SK-N-SH treated with all-trans-retinoic acid at 6 μM for 48 hours (cell line): ENCODE measurements around the gene TMEM41A.

ENCODE experiments used
- ATAC-seq: fragments of 200-7000 bp; cut with Tn5 transposase; 3 replicates; pipeline ENCODE4 v1.9.1; 2020; ENCODE audit warnings: mild to moderate bottlenecking, moderate library complexity
- ARNTL ChIP-seq: fragments of 450-650 bp; formaldehyde crosslinking; IDR thresholded peaks from 2 replicates; pipeline ENCODE4 v1.5.0; 2020; ENCODE audit warnings: low read depth, mild to moderate bottlenecking, moderate library complexity, borderline replicate concordance
- BACH2 ChIP-seq: fragments of 250-450 bp; sonication (Bioruptor Pico); IDR thresholded peaks from 2 replicates; pipeline ENCODE4 v1.9.0; 2021; ENCODE audit warnings: mild to moderate bottlenecking, borderline replicate concordance
- CSDC2 ChIP-seq: fragments of 250-450 bp; sonication (Bioruptor Pico); IDR thresholded peaks from 2 replicates; pipeline ENCODE4 v1.5.0; 2020; ENCODE audit warnings: mild to moderate bottlenecking, moderate library complexity
- ESRRG ChIP-seq: fragments of 250-450 bp; sonication (Bioruptor Pico); IDR thresholded peaks from 2 replicates; pipeline ENCODE4 v1.6.1; 2021; ENCODE audit warnings: mild to moderate bottlenecking
- GLIS3 ChIP-seq: fragments of 250-450 bp; sonication (Bioruptor Pico); IDR thresholded peaks from 2 replicates; pipeline ENCODE4 v1.5.0; 2020; ENCODE audit warnings: mild to moderate bottlenecking, moderate library complexity
- ISL1 ChIP-seq: fragments of 250-450 bp; sonication (Bioruptor Pico); IDR thresholded peaks from 2 replicates; pipeline ENCODE4 v2.1.2; 2022; ENCODE audit warnings: mild to moderate bottlenecking, moderate library complexity
- OSR1 ChIP-seq: fragments of 250-450 bp; sonication (Bioruptor Pico); IDR thresholded peaks from 2 replicates; pipeline ENCODE4 v1.8.0; 2022; ENCODE audit warnings: moderate library complexity, mild to moderate bottlenecking, inconsistent platforms
- PPARA ChIP-seq: fragments of 250-450 bp; sonication (Bioruptor Pico); IDR thresholded peaks from 2 replicates; pipeline ENCODE4 v1.5.0; 2020; ENCODE audit warnings: mild to moderate bottlenecking, borderline replicate concordance
- RARB ChIP-seq: fragments of 250-450 bp; sonication (Bioruptor Pico); IDR thresholded peaks from 2 replicates; pipeline ENCODE4 v1.8.0; 2021; ENCODE audit warnings: mild to moderate bottlenecking, moderate library complexity
- SNAI2 ChIP-seq: fragments of 250-450 bp; sonication (Bioruptor Pico); IDR thresholded peaks from 2 replicates; pipeline ENCODE4 v1.5.0; 2020; ENCODE audit warnings: mild to moderate bottlenecking, moderate library complexity
- TCF4 ChIP-seq: fragments of 250-450 bp; sonication (Bioruptor Pico); IDR thresholded peaks from 2 replicates; pipeline ENCODE4 v1.8.0; 2021; ENCODE audit warnings: mild to moderate bottlenecking, moderate library complexity, borderline replicate concordance
- TOX ChIP-seq: fragments of 250-450 bp; sonication (Bioruptor Pico); IDR thresholded peaks from 2 replicates; pipeline ENCODE4 v1.8.0; 2021; ENCODE audit warnings: mild to moderate bottlenecking, moderate library complexity, borderline replicate concordance
- ZC3H10 ChIP-seq: fragments of 250-450 bp; sonication (Bioruptor Pico); IDR thresholded peaks from 2 replicates; pipeline ENCODE4 v1.5.1; 2021; ENCODE audit warnings: mild to moderate bottlenecking, moderate library complexity
- ZFP3 ChIP-seq: fragments of 250-450 bp; sonication (Bioruptor Pico); IDR thresholded peaks from 2 replicates; pipeline ENCODE4 v1.5.0; 2020; ENCODE audit warnings: mild to moderate bottlenecking, moderate library complexity
- ZFP30 ChIP-seq: fragments of 450-650 bp; formaldehyde crosslinking; IDR thresholded peaks from 2 replicates; pipeline ENCODE4 v1.5.0; 2022; ENCODE audit warnings: mild to moderate bottlenecking, moderate library complexity
- ZNF565 ChIP-seq: fragments of 450-650 bp; formaldehyde crosslinking; conservative IDR thresholded peaks from 2 replicates; pipeline ENCODE4 v1.5.0; 2020; ENCODE audit warnings: low read depth, mild to moderate bottlenecking, moderate library complexity
- ZNF70 ChIP-seq: fragments of 450-650 bp; formaldehyde crosslinking; IDR thresholded peaks from 2 replicates; pipeline ENCODE4 v1.5.0; 2020; ENCODE audit warnings: mild to moderate bottlenecking, moderate library complexity
- ZNF8 ChIP-seq: fragments of 450-650 bp; formaldehyde crosslinking; IDR thresholded peaks from 2 replicates; pipeline ENCODE4 v1.5.0; 2020; ENCODE audit warnings: mild to moderate bottlenecking, moderate library complexity
- TF ChIP-seq, protein P1 (sequence below): fragments of 250-450 bp; sonication (Bioruptor Pico); IDR thresholded peaks from 2 replicates; pipeline ENCODE4 v1.5.1; 2021; ENCODE audit warnings: mild to moderate bottlenecking, moderate library complexity
- TF ChIP-seq, protein P2 (sequence below): fragments of 250-450 bp; sonication (Bioruptor Pico); IDR thresholded peaks from 2 replicates; pipeline ENCODE4 v1.8.0; 2021; ENCODE audit warnings: low read depth, mild to moderate bottlenecking, moderate library complexity, borderline replicate concordance
- TF ChIP-seq, protein P3 (sequence below): fragments of 250-450 bp; sonication (Bioruptor Pico); IDR thresholded peaks from 2 replicates; pipeline ENCODE4 v1.5.0; 2020; ENCODE audit warnings: mild to moderate bottlenecking, moderate library complexity
- TF ChIP-seq, protein P4 (sequence below): fragments of 250-450 bp; sonication (Bioruptor Pico); IDR thresholded peaks from 2 replicates; pipeline ENCODE4 v1.8.0; 2020; ENCODE audit warnings: mild to moderate bottlenecking, moderate library complexity, borderline replicate concordance
- TF ChIP-seq, protein P5 (sequence below): fragments of 250-450 bp; sonication (Bioruptor Pico); IDR thresholded peaks from 2 replicates; pipeline ENCODE4 v1.5.1; 2020; ENCODE audit warnings: low read depth, mild to moderate bottlenecking, moderate library complexity

The TMEM41A gene

DNA sequence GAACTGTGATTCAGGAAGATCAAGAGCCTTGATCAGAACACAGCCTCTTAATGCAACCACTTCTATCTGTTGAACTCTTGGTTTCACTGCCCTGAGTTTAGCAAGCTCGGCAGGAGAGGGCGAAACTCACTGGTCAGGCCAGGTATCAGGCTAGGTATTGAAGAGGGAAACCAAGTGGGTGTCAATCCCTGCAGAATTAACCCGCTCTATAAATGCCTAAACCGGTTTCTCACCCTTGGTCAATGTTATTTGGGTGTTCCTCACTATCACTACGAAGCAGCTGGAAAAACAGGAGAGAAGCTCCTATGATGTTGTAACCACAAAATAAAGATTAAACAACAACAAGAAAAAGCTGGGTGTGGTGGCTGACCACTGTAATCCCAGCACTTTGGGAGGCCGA, 29.7 kb upstream of the TMEM41A start:
- no peak for ATAC-seq
- no peak for TF ChIP-seq RARB (CRISPR knock-in tag)
- no peak for TF ChIP-seq OSR1 (CRISPR knock-in tag)
- TF ChIP-seq CSDC2, result no peak
- no peak for TF ChIP-seq BACH2 (CRISPR knock-in tag)
- no peak for TF ChIP-seq ZNF70 (CRISPR knock-in tag)
- no peak for TF ChIP-seq PPARA (CRISPR knock-in tag)
- no peak for TF ChIP-seq SNAI2 (CRISPR knock-in tag)
- TF ChIP-seq TCF4 (CRISPR knock-in tag), result no peak

DNA sequence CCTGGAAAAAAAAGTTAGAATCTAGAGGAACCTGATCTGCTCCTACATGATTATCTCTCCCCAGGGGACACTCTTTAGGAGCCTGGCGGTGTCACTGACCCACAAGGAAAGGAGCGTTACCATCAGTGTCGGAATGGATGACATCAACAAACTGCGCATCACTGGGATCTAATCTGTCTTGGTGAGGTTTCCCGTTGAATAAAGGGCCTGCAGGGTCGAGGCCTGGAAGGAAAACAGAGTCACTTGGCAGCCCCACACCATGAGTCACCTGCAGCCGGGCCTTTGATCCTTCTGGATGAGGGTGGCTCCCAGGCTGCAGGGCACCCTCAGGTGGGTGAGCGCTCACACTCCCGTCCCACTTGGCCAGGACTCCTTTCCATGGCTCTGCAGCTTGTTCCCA, 28.5 kb upstream of the TMEM41A start:
- no peak for ATAC-seq
- TF ChIP-seq RARB (CRISPR knock-in tag) (no peak), TOX (CRISPR knock-in tag) (no peak), ZNF565 (CRISPR knock-in tag) (no peak), ZFP30 (no peak), PPARA (CRISPR knock-in tag) (no peak), ZFP3 (CRISPR knock-in tag) (no peak), ZNF70 (CRISPR knock-in tag) (no peak), OSR1 (CRISPR knock-in tag) (no peak), ZC3H10 (CRISPR knock-in tag) (no peak), ZNF8 (CRISPR knock-in tag) (no peak), GLIS3 (CRISPR knock-in tag) (no peak), ISL1 (CRISPR knock-in tag) (no peak), ARNTL (CRISPR knock-in tag) (no peak), TCF4 (CRISPR knock-in tag) (no peak), ESRRG (CRISPR knock-in tag) (no peak)
- TF ChIP-seq, protein P1, sequence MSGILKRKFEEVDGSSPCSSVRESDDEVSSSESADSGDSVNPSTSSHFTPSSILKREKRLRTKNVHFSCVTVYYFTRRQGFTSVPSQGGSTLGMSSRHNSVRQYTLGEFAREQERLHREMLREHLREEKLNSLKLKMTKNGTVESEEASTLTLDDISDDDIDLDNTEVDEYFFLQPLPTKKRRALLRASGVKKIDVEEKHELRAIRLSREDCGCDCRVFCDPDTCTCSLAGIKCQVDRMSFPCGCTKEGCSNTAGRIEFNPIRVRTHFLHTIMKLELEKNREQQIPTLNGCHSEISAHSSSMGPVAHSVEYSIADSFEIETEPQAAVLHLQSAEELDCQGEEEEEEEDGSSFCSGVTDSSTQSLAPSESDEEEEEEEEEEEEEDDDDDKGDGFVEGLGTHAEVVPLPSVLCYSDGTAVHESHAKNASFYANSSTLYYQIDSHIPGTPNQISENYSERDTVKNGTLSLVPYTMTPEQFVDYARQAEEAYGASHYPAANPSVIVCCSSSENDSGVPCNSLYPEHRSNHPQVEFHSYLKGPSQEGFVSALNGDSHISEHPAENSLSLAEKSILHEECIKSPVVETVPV, result no peak
- TF ChIP-seq, protein P2, sequence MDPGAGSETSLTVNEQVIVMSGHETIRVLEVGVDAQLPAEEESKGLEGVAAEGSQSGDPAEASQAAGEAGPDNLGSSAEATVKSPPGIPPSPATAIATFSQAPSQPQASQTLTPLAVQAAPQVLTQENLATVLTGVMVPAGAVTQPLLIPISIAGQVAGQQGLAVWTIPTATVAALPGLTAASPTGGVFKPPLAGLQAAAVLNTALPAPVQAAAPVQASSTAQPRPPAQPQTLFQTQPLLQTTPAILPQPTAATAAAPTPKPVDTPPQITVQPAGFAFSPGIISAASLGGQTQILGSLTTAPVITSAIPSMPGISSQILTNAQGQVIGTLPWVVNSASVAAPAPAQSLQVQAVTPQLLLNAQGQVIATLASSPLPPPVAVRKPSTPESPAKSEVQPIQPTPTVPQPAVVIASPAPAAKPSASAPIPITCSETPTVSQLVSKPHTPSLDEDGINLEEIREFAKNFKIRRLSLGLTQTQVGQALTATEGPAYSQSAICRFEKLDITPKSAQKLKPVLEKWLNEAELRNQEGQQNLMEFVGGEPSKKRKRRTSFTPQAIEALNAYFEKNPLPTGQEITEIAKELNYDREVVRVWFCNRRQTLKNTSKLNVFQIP (CRISPR knock-in tag), result no peak
- TF ChIP-seq, protein P3, sequence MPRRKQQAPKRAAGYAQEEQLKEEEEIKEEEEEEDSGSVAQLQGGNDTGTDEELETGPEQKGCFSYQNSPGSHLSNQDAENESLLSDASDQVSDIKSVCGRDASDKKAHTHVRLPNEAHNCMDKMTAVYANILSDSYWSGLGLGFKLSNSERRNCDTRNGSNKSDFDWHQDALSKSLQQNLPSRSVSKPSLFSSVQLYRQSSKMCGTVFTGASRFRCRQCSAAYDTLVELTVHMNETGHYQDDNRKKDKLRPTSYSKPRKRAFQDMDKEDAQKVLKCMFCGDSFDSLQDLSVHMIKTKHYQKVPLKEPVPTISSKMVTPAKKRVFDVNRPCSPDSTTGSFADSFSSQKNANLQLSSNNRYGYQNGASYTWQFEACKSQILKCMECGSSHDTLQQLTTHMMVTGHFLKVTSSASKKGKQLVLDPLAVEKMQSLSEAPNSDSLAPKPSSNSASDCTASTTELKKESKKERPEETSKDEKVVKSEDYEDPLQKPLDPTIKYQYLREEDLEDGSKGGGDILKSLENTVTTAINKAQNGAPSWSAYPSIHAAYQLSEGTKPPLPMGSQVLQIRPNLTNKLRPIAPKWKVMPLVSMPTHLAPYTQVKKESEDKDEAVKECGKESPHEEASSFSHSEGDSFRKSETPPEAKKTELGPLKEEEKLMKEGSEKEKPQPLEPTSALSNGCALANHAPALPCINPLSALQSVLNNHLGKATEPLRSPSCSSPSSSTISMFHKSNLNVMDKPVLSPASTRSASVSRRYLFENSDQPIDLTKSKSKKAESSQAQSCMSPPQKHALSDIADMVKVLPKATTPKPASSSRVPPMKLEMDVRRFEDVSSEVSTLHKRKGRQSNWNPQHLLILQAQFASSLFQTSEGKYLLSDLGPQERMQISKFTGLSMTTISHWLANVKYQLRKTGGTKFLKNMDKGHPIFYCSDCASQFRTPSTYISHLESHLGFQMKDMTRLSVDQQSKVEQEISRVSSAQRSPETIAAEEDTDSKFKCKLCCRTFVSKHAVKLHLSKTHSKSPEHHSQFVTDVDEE (CRISPR knock-in tag), result no peak
- TF ChIP-seq, protein P4, sequence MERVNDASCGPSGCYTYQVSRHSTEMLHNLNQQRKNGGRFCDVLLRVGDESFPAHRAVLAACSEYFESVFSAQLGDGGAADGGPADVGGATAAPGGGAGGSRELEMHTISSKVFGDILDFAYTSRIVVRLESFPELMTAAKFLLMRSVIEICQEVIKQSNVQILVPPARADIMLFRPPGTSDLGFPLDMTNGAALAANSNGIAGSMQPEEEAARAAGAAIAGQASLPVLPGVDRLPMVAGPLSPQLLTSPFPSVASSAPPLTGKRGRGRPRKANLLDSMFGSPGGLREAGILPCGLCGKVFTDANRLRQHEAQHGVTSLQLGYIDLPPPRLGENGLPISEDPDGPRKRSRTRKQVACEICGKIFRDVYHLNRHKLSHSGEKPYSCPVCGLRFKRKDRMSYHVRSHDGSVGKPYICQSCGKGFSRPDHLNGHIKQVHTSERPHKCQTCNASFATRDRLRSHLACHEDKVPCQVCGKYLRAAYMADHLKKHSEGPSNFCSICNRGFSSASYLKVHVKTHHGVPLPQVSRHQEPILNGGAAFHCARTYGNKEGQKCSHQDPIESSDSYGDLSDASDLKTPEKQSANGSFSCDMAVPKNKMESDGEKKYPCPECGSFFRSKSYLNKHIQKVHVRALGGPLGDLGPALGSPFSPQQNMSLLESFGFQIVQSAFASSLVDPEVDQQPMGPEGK (CRISPR knock-in tag), result no peak
- TF ChIP-seq, protein P5, sequence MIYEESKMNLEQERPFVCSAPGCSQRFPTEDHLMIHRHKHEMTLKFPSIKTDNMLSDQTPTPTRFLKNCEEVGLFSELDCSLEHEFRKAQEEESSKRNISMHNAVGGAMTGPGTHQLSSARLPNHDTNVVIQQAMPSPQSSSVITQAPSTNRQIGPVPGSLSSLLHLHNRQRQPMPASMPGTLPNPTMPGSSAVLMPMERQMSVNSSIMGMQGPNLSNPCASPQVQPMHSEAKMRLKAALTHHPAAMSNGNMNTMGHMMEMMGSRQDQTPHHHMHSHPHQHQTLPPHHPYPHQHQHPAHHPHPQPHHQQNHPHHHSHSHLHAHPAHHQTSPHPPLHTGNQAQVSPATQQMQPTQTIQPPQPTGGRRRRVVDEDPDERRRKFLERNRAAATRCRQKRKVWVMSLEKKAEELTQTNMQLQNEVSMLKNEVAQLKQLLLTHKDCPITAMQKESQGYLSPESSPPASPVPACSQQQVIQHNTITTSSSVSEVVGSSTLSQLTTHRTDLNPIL (CRISPR knock-in tag), result no peak
